ENCODE results near the gene USF2.
"Not testable (repeated sequence)": the region's sequence is repeated elsewhere in the genome, so short reads cannot be mapped to it uniquely, and the experiment has no call there.

USF2 gene

DNA sequence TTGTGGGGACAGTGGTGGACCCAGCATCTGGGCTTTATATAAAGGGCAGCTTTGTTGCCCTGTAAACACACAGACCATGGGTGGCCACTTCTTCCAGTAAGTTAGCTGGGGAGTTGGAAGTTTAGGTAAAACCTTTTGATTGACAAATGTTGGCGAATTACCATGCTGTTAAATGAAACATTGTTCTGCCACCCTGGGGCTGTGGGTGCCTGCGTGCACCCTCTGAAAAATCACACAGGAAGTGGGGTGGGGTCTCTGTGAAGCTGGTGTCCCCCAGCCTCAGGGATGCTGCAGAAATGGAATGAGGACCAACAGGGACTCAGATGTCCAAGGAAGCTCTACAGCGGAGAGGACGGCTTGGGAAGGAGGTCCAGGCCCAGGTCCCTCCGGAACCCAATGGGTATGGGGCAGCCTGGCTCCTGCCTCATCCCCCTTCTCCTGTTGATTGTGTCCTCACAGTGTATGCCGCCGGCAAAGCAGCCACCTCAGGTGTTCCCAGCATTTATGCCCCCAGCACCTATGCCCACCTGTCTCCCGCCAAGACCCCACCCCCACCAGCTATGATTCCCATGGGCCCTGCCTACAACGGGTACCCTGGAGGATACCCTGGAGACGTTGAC is 2.8 kb upstream of the USF2 start:
- DNase-seq = no peak

- DNase-seq = no peak
These were observed 2.0 kb upstream of the USF2 start for GRCh38 chr19:35266520-35267352.

DNA sequence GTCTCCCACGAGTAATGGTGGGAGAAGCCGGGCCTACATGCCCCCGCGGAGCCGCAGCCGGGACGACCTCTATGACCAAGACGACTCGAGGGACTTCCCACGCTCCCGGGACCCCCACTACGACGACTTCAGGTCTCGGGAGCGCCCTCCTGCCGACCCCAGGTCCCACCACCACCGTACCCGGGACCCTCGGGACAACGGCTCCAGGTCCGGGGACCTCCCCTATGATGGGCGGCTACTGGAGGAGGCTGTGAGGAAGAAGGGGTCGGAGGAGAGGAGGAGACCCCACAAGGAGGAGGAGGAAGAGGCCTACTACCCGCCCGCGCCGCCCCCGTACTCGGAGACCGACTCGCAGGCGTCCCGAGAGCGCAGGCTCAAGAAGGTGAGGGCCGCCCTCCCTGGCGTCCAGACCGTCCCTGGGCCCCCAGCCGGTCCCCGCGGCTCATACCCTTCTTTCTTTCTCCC is 1.4 kb upstream of the USF2 start:
- DNase-seq = peak in 2 of 4 experiments; percentile 40 to 43

DNA sequence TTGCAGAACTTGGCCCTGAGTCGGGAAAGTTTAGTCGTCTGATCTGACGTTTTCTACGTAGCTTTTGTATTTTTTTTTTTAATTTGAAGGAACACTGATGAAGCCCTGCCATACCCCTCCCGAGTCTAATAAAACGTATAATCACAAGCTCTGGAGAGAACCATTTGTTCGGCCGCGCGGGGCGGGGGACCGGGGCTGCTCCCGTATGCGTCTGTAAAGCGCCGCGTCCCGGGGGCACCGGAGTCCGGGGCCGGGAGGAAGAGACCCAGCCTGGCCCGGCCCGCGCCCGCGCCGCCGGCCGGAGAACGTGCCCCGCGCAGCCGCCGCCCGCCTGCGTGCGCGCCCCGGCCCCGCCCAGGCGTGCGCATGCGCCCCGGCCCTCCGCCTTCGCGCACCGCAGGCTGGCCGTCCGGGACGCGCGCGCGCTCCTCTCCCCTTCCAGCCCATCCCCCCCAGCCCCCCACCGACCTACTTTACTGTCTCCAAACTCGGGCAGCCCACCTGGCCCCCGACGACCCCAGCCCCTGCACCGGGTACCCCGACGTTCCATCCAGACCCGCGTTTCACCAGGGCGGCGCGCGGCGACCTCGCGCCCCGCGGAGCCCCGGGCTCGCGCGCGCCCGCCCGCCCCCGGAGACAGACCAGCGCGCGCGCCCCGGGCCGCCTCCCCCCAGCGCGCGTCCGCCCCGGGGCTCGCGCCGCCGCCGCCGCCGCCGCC is 785 bp upstream of the USF2 start:
- peak; percentile 54 to 78 (median 59) for DNase-seq

- peak; percentile 16 to 66 (median 46) for DNase-seq
These were observed 816 bp downstream of the USF2 start for GRCh38 chr19:35269438-35270117.

DNA sequence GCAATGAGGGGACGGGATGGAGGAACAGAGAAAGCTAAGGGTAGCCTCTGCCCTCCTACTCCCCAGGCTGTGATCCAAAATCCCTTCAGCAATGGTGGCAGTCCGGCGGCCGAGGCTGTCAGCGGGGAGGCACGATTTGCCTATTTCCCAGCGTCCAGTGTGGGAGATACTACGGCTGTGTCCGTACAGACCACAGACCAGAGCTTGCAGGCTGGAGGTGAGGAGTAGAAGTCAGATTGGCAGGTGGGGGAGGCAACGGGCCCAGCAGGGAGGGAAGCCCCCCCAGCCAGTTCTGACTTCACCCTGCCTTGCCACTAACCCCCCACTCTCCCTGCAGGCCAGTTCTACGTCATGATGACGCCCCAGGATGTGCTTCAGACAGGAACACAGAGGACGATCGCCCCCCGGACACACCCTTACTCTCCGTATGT is 1.6 kb downstream of the USF2 start:
- DNase-seq = no peak

DNA sequence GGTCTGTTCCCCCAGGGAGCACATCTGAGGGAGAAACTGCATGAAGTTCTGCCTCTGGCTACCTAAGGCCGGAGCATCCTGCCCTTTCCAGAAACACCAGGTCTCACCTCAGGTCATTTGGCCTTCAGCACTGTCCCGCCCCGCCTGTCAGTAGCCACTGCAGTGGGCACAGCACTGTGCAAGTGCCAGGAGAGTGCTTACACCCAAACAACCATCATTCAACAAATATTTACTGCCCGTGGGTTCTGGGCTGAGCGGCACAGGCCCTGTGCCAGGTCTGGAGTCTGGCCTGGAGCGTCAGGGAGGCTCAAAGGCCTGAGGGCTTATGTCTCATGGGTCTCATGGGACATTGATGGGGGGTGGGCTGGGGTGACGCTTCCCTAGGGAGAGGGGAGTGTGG is 2.8 kb downstream of the USF2 start:
- no peak for DNase-seq

DNA sequence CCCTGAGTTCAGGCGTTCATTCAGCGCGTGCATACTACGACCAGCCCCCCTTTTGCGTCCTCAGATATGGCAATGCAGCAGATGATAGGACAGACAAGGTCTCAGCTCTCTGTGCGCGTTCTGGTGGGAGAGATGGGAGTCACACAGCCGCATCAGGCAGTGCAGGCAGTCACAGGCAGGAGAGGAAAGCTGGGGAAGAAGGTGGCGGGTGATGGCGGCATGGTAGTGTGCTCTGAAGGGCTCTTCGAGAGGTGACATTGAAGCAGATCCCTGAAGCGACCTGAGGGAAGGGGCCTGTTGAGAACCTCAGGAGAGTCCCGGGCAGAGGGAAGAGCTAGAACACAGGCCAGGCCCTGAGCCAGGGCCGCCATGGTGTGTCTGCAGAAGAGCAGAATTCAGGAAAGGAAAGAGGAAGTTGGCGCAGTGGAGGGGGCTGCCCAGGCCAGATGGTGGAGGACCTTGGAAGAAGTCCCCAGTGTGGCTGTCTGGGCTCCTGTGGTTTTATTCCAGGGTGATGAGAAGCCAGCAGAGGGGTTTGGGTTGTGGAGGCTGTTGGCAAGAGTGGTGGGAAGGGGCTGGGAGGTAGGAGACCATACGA is 3.5 kb downstream of the USF2 start:
- no peak for DNase-seq

- no peak for DNase-seq
These were observed 4.3 kb downstream of the USF2 start for GRCh38 chr19:35272954-35273649.

DNA sequence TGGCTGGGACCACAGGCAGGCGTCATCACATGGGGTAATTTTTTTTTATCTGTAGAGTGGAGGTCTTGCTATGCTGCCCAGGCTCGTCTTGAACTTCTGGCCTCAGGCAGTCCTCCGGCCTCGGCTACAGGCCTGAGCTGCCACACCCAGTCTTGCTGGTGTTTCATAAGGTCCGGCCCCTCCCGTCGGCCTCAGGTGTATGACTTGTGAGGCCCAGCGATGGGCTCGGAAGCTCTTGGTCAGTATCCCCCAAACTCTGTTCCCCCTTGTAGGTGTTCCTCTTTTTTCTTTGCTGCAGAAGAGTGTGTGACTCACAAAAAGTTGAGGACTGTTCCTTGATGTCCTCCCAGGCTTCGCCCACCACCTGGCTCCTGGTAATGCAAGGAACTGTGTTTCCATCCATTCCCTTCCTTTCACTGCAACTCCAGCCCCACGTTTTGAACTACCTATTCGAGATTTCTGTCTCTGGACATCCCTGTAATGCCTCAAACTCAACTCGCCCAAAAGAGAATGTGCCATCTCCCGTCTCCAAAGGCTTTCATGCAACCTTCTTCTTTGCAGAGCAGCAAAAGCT is 5.0 kb downstream of the USF2 start:
- no peak for DNase-seq

DNA sequence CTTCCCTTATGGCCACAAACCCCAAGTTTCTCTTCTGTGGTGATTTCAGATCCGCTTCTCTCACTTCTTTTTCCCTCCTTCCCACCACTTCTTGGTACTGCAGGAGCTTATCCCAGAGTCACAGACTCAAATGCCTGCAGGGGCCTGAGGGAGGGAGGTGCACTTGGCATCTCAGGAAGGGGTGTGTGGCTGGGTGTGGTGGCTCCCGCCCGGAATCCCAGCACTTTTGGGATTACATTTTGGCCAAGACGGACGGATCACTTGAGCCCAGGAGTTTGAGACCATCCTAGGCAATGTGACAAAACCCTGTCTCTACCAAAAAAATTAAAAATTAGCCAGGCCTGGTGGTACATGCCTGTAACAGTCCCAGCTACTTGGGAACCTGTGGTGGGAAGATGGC is 5.6 kb downstream of the USF2 start:
- DNase-seq = no peak

DNA sequence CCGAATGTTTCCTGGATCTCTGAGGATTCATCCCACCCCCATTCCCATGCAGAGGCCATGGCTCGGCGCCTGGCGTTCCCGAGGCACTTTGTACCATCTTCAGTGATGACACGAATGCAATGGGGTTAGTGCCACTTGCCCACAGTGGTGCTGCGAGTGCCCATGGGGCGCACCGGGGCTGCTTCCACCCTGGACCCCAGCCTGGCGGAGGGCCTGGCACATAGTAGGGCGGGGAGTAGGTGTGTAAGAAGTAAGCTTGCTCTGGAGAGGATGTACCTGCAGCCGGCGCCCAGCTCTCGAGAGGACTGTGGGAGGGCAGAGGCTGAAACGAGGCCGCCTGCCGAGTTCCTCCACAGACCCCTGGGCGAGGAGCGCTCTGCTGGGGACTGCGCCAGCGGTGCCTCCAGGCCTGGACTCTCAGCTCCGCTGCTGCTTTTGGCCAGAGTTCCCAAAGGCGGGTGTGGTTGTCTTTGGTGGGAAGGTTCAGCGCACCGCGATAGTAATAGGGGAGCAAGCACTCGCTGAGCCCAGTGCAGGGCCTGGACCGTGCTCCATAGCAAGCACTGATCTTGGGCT is 8.0 kb downstream of the USF2 start:
- no peak for DNase-seq

GRCh38 chr19:35278578-35279284 is 10.0 kb downstream of the USF2 start:
- no peak for DNase-seq

DNA sequence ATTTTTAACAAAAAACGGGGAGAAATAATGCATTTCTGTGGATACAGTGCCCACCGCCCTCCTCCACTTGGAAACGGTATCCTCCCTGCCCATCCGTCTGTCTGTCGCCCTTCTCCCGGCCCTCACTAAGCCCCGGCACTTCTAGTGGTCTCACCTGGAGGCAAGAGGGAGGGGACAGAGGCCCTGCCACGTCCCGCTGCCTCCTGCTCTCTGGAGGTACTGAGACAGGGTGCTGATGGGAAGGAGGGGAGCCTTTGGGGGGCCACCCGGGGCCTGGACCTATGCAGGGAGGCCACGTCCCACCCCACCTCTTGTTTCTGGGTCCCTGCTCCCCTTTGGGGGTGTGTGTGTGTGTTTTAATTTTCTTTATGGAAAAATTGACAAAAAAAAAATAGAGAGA is 10.6 kb downstream of the USF2 start:
- no peak for DNase-seq

DNA sequence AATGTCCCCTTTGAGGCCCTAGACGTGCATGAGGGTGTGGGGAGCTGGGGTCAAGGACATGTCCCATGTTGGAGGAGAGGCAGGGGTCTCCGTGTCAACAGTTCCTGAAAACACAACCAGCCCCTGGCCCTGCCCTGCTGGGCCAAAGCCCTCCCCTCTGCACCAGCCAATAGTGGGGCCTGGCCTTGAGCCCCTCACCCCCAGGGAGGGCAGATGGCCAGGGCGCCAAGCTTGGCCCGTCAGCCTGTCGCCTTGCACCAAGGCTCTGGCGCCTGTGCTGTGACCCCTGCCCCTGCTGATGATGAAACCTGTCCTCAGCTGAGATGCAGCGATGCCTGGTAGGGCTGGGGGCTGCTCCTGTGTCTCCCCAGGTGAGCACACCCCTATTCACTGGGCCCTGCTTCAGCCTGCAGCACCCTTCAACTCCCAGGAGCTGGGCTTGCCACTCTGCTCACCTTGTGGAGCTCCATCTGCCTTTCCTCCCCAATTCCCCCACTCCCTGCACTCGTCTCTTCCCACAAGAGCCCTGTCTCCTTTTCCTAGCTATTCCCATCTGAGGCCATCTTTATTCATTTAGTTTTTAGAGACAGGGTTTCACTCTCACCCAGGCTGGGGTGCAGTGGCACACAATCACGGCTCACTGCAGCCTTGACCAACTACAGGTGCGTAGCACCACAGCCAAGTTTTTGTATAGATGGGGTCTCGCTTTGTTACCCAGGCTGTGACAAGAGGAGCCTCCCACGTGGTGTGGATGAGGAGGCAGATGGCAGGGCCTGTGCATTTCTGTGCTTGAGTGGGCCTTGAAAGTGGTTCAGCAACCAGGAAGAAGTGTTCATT is 11.4 kb downstream of the USF2 start:
- no peak for DNase-seq

DNA sequence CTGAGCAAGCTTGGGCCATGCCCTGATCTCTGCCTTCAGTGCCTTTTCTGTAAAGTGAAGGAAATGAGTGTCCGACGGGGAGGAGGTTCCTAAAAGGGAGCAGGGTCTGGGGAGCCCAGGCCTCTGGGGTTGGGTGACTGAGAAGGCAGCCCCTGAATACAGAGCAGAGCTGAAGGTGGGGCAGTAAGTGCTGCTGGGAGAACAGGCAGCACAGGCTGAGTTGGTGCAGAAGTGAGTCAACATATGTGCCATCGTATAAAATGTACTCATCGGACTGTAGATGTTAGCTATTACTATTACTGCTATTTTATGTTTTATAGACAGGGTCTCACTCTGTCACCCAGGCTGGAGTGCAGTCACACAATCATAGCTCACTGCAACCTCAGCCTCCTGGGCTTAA is 12.5 kb downstream of the USF2 start:
- no peak for DNase-seq

DNA sequence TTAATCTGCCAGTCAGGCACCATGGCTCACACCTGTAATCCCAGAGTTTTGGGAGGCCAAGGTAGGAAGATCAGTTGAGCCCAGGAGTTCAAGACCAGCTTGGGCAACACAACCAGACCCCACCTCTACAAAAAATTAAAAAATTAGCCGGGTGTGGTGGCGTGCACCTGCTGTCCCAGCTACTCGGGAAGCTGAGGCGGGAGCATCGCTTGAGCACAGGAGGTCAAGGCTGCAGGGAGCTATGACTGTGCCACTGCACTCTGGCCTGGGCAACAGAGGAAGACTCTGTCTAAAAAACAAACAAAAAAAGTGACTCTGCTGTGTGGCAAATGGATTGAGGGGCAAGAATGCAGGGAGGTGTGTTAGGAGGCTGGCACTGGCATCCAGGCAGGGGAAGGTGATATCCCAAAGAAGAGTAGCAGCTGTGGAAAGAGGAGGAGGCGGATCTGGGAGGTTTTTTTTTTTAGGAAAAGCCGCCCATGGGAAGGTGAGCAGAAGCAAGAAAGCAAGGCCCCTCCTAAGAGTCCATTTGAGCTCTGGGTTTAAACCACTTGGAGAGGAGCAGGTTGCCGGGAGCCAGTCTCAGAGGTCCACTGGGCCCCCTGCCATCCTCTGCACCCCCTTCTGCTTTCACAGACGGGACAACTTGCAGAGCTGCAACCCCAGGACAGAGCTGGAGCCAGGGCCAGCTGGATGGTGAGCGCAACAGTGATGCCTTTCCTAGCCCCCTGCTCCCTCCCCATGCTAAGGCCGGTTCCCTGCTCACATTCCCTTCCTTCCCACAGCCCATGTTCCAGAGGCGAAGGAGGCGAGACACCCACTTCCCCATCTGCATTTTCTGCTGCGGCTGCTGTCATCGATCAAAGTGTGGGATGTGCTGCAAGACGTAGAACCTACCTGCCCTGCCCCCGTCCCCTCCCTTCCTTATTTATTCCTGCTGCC is 15.7 kb downstream of the USF2 start:
- DNase-seq = no peak

DNA sequence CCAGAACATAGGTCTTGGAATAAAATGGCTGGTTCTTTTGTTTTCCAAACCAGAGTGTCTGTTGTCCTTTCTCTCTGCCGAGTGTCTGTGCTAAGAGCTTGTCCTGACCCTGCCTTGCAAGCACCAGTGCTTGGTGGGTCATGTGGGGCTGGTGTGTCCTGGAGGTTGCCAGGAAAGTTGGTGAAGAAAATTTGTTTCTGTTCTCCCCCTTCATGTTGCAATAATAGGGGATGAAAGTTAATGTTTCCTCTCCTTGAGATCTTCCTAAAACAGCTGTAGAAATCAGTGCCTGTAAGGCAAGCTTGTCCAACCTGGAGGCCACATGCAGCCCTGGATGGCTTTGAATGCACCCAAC is 16.3 kb downstream of the USF2 start:
- no peak for DNase-seq

- not testable (repeated sequence) for DNase-seq
These were observed 16.7 kb downstream of the USF2 start for GRCh38 chr19:35285465-35285864.

Measured in activated naive CD4-positive, alpha-beta T cell (primary cell).